ENCODE data around the gene C8G. TPM values are rescaled to one million over a fixed set of nuclear protein-coding genes. Genes with fewer than 3 reads are reported as not detected.

C8G gene
- total RNA-seq, 1 donor from 2014 or later, result 1.7 TPM

GRCh38 chr9:136954270-136955083 is 9.4 kb downstream of the C8G start:
- TF ChIP-seq, protein P1, sequence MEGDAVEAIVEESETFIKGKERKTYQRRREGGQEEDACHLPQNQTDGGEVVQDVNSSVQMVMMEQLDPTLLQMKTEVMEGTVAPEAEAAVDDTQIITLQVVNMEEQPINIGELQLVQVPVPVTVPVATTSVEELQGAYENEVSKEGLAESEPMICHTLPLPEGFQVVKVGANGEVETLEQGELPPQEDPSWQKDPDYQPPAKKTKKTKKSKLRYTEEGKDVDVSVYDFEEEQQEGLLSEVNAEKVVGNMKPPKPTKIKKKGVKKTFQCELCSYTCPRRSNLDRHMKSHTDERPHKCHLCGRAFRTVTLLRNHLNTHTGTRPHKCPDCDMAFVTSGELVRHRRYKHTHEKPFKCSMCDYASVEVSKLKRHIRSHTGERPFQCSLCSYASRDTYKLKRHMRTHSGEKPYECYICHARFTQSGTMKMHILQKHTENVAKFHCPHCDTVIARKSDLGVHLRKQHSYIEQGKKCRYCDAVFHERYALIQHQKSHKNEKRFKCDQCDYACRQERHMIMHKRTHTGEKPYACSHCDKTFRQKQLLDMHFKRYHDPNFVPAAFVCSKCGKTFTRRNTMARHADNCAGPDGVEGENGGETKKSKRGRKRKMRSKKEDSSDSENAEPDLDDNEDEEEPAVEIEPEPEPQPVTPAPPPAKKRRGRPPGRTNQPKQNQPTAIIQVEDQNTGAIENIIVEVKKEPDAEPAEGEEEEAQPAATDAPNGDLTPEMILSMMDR (IDR thresholded peaks at IDR 0.05), result no peak
- Mint-ChIP-seq H3K27me3 (ENCODE audit: unreplicated experiment) (no peaks in the 10 kb centered on the region), H3K4me1 (ENCODE audit: unreplicated experiment) (peaks cover 4% of the 10 kb centered on the region), H3K4me3 (ENCODE audit: unreplicated experiment) (no peak overlapping the region), H3K27ac (ENCODE audit: unreplicated experiment) (no peak overlapping the region), H3K9me3 (ENCODE audit: unreplicated experiment) (no peaks in the 10 kb centered on the region), H3K36me3 (ENCODE audit: unreplicated experiment) (no peaks in the 10 kb centered on the region)
- DNase-seq (ENCODE audit: extremely low spot score, unreplicated experiment), result no peak

- Mint-ChIP-seq H3K36me3 (ENCODE audit: unreplicated experiment) (no peaks in the 10 kb centered on the region), H3K27ac (ENCODE audit: unreplicated experiment) (no peak overlapping the region), H3K4me1 (ENCODE audit: unreplicated experiment) (peaks cover 3% of the 10 kb centered on the region), H3K27me3 (ENCODE audit: unreplicated experiment) (no peaks in the 10 kb centered on the region), H3K9me3 (ENCODE audit: unreplicated experiment) (no peaks in the 10 kb centered on the region), H3K4me3 (ENCODE audit: unreplicated experiment) (no peak overlapping the region)
- no peak for DNase-seq (ENCODE audit: extremely low spot score, unreplicated experiment)
- TF ChIP-seq, protein P1 (IDR thresholded peaks at IDR 0.05), result no peak
Observed at GRCh38 chr9:136955202-136955942, 10.3 kb downstream of the C8G start.

- no peak for DNase-seq (ENCODE audit: extremely low spot score, unreplicated experiment)
- Mint-ChIP-seq H3K27ac (ENCODE audit: unreplicated experiment) (no peak overlapping the region), H3K4me1 (ENCODE audit: unreplicated experiment) (peaks cover 6% of the 10 kb centered on the region), H3K4me3 (ENCODE audit: unreplicated experiment) (no peak overlapping the region), H3K27me3 (ENCODE audit: unreplicated experiment) (no peaks in the 10 kb centered on the region), H3K9me3 (ENCODE audit: unreplicated experiment) (no peaks in the 10 kb centered on the region), H3K36me3 (ENCODE audit: unreplicated experiment) (no peaks in the 10 kb centered on the region)
- TF ChIP-seq, protein P1 (IDR thresholded peaks at IDR 0.05), result no peak
Observed at GRCh38 chr9:136955943-136956335, 10.9 kb downstream of the C8G start.

DNA sequence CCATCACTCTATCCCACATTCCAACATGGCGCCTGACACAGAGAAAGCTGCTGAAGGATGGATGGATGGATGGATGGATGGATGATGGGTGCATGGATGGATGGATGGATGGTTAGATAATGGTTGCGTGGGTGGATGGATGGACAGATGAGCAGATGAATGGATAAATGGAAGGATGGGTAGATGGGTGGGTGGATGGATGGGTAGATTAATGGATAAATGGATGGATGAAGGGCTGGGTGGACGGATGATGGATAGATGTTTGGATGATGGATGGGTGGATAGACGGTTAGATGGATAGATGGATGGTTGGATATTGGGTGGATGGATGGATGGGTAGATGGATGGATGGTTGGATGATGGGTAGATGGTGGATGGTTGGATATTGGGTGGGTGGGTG is 11.6 kb downstream of the C8G start:
- H3K36me3 Mint-ChIP-seq (ENCODE audit: unreplicated experiment), result no peaks in the 10 kb centered on the region
- TF ChIP-seq, protein P1 (IDR thresholded peaks at IDR 0.05), result no peak
- peaks cover 10% of the 10 kb centered on the region for H3K4me1 Mint-ChIP-seq (ENCODE audit: unreplicated experiment)
- no peak for DNase-seq (ENCODE audit: extremely low spot score, unreplicated experiment)
- no peaks in the 10 kb centered on the region for H3K9me3 Mint-ChIP-seq (ENCODE audit: unreplicated experiment)
- no peak overlapping the region for H3K27ac Mint-ChIP-seq (ENCODE audit: unreplicated experiment)
- H3K4me3 Mint-ChIP-seq (ENCODE audit: unreplicated experiment), result no peak overlapping the region
- no peaks in the 10 kb centered on the region for H3K27me3 Mint-ChIP-seq (ENCODE audit: unreplicated experiment)

DNA sequence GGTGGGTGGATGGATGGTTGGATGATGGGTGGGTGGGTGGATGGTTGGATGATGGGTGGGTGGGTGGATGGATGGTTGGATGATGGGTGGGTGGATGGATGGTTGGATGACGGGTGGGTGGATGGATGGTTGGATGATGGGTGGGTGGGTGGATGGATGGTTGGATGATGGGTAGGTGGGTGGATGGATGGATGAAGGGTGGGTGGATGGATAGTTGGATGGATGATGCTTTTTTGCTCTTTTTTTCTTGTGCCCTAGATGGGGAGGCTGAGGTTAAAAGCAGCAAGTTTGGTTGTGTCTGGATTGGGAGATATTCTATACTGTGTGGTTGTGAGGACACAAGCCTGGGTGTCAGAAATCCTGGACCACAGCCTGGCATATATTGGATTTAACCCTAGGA is 12.4 kb downstream of the C8G start:
- Mint-ChIP-seq H3K27me3 (ENCODE audit: unreplicated experiment) (no peaks in the 10 kb centered on the region), H3K4me3 (ENCODE audit: unreplicated experiment) (no peak overlapping the region), H3K9me3 (ENCODE audit: unreplicated experiment) (no peaks in the 10 kb centered on the region), H3K36me3 (ENCODE audit: unreplicated experiment) (no peaks in the 10 kb centered on the region), H3K4me1 (ENCODE audit: unreplicated experiment) (peaks cover 10% of the 10 kb centered on the region), H3K27ac (ENCODE audit: unreplicated experiment) (no peak overlapping the region)
- TF ChIP-seq, protein P1 (IDR thresholded peaks at IDR 0.05), result no peak
- DNase-seq (ENCODE audit: extremely low spot score, unreplicated experiment), result no peak

All from osteocyte (in vitro differentiated cells).